Hippocampal formation (tissue), 2 donors: ENCODE data around the gene NPAS3.

Experiments used
- DNase-seq, 2 donors: peaks; one replicate each; lab custom pipeline; 2025; lab: John Stamatoyannopoulos, UW

The NPAS3 gene

GRCh38 chr14:33510991-33511390 is 572.3 kb downstream of the NPAS3 start:
- DNase-seq: no peak

GRCh38 chr14:33511851-33512640 is 573.4 kb downstream of the NPAS3 start:
- no peak for DNase-seq

- DNase-seq: no peak
Measured at GRCh38 chr14:33515441-33515840, 576.8 kb downstream of the NPAS3 start.

- no peak for DNase-seq
Measured at GRCh38 chr14:33515899-33516298, 577.2 kb downstream of the NPAS3 start.

GRCh38 chr14:33516898-33517436 is 578.3 kb downstream of the NPAS3 start:
- no peak for DNase-seq

GRCh38 chr14:33521192-33521591 is 582.5 kb downstream of the NPAS3 start:
- no peak for DNase-seq

DNA sequence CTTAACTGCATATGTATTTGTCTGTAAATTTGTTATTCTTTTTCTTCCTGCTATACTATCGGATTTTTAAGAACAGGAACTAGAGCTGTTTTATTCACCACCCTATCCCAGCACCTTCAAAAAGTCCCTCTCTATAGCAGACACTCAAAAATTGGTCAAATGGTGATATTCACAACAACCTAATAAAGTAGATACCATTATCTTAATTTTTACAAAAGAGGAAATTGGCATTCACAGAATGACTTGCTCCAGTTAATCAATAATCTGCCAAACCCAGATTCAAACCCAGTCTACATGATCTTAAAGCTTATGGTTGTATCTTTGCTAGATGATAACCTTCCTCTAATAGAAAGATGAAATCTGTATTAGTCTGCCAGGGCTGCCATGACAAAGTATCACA is 585.6 kb downstream of the NPAS3 start:
- no peak for DNase-seq

GRCh38 chr14:33525626-33526025 is 586.9 kb downstream of the NPAS3 start:
- no peak for DNase-seq

GRCh38 chr14:33527023-33527634 is 588.5 kb downstream of the NPAS3 start:
- no peak for DNase-seq

- no peak for DNase-seq
Measured at GRCh38 chr14:33528655-33529054, 590.0 kb downstream of the NPAS3 start.

DNA sequence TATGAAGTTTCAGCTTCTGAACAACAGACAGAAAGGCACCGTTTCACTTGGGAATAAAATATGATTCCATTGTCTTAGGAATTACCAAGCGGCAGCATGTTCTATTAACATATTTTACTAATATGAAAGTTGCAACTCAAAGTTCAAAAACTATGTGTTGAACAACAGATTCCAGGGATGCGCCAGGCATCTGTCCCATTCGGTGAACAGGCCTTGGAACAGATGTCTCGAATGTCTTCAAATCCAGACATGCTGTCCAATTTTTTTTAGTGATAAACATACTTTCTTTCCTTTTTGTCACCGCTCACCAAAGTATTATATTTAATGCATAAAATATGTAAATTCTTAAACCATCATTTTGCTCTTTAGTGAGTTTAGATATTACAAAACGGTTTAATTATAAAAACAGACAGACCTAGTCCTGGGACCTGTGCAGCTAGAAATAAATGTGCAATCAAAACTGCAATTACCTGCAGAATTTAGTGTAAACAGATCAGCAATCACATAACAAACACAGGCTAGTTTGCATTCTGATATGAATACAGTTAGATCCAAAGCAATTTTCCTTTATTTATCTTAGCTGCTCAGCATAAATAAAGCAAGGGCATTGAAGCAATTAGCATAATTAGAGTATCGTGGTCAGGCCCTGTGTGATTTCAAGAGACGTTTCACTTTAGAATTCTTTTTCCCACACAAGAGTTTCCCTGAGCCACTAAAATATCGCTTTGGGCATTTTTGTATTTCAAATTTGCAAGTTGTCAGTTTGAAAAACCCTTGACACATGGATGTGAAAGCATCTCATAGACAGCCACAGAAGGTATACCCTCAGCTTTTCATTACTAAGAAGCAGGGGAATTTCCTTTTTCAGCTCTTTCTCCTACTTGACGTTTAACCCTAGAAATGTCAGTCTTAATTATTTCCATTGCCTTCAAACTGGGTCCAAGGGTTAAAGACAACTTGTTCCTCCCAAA is 591.4 kb downstream of the NPAS3 start:
- no peak for DNase-seq

DNA sequence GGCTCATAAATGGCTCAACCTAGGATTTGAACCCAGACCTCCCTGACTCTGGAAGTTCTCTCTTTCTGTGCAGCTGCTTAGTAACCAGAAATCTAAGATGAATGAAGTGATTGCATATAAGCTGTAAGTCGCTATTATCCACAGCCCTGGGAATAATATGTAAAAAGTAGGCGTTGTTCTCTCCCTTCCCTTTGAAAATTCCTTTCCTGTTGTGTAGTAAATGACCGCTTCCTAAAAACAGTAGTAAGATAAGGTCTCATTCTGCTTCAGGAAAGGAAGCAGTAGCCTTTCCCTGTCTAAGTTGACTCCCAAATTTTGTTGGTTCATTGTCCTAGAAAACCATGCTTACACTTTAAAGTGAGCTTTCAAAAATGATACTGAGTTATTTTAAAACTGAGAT is 593.9 kb downstream of the NPAS3 start:
- no peak for DNase-seq

DNA sequence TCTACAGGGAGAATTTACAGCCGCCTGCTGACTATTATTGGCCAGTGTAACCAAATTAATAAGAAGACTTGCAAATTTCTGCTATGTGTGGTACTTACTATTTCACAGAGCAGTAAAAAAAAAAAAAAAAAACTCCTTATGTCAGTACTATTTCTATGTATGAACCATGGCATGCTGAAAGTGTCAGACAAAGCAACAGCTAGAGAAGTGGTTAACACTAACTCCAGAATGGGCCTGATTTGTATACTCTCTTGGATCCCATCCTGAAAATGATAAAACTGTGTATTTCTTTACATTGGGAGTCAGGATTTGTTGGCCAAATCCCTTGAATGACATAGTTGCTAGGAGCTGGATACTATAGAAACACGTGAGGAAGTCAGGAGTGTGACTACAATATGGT is 595.4 kb downstream of the NPAS3 start:
- DNase-seq: no peak

- no peak for DNase-seq
Measured at GRCh38 chr14:33534632-33535031, 596.0 kb downstream of the NPAS3 start.

DNA sequence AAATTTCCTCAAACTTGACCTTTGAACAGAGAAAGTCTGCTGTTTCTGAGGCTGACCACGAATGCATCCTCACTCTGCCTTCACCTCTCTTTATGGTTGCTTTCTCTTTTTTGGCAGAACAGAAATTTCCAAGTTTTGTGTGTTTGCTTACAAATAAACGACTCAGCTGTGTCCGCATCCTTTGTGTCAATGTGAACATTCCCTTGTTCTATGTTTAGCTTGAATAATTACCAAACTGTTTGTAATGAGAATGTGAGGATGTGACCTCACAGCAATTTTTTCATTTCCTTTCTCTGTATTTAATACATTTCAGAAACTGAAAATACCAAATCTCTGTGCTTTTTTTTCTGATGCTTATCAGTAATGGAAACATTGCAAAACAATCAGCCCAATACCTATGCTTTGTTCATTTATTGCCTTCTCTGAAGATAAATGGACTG is 601.3 kb downstream of the NPAS3 start:
- no peak for DNase-seq

DNA sequence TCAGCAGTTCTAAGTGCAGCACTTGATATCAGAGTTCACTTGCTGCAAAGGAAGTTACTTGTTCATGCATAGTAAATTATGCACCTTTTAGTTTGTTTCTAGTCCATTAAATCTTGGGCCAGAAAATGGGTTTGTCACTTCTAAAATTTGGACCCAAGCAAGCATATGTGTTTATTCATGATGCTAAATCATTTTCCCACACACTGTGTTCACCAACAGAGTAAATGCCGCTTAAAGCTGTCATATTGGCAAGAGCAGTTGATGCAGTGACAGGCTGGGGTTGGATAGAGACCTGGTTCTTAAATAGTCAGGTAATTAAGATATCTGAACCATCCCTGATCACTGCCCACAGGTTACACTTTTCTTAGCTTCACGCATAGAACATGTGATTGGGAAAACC is 602.5 kb downstream of the NPAS3 start:
- no peak for DNase-seq

DNA sequence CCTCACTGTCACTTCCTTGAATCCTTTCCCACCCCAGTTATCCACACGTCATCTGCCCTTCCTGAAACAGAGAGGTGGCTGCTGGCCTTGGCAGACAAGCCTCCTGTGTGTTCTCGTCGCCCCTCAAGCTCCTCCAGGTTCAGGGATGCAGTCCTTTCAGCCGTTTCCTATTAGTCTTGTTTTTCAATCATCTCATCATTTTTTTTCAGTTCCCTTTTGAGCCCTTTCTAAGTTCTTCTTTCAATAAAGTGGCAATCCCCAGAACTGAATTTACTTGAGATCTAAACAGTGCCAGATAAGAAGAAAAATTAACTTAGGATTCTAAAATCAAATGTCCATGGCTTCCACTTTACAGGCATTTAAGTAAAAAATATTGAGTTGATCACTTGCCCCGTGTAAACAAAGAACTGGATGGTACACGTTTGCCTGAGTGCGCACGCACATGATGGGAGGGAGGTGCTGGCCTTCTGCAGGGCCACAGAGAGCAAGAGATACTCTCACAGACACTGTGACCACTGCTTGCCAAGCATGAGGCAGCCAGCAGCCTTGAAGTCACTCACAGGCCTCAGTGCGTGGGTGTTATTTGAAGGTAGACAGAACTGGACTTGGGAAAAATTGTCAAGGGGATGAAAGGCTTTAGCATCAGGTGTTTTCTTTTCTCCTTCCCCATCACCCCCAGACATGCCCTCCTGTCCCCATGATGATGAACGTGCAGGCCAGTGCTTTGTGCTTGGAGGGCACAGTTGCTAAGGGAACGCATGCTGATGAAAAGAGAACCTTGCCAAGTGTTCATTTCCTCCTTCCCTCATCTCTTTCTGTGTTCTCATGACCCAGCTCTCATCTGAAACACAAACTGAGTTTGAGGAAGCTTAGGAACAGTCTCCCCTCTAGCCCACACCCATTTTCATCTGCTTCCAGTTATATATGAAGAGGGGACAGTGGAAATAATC is 603.9 kb downstream of the NPAS3 start:
- no peak for DNase-seq

DNA sequence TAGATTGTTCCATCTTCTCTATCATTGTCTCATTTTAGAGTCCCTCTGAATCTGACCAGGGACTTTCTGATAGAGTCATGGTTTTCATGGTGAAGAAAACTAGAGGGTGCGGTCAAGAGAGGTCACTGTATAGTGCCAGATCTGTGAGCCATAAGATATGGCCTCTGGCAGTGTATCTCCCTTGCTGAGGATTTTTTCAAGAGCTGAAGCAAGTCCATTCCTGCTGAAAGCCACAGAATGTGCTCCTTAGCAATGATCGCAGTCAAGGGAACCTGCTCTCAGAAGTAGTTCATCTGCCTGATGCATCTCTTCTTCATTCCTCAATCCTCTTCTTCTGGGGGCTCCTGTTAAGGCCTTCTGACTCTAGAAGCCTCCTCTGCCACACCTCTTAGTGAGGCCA is 607.0 kb downstream of the NPAS3 start:
- no peak for DNase-seq

GRCh38 chr14:33548606-33549005 is 609.9 kb downstream of the NPAS3 start:
- no peak for DNase-seq

- DNase-seq: no peak
Measured at GRCh38 chr14:33551963-33552362, 613.3 kb downstream of the NPAS3 start.

DNA sequence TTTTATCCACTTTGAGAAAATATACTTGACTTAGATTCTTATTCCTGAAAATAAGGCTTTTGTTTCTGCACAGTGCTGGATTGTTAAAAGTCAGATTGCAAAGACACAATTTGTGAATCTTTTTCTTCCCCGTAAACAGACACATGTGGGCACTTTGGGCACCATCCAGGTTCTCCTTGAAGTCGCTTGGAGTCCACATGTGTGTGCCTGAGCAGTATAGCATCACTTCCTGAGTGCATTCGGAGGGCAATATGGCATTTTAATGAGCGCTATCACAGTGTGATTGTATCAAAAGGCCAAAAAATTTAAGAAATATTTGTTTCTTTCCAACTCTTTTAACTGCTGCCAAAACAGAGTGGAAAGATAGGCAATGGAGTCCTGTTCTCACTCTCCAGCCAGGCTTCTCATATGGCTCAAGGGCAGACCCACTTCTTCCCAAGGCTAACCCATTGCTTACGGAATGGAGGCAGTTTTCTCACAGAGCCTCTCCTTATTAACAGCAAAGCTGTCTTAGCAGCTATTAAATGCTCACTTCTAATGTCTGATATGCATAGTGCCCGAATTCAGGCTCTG is 615.1 kb downstream of the NPAS3 start:
- no peak for DNase-seq
